Transverse colon (tissue), 4 donors: ENCODE data around the gene ADAM12. TPM values are rescaled to one million over a fixed set of nuclear protein-coding genes. Genes with fewer than 3 reads are reported as not detected.

Experiments used
- DNase-seq: peaks from one replicate; pipeline ENCODE4 v3.0.0-alpha.2; 2019
- H3K27ac ChIP-seq, 4 donors: fragments of 200-600 bp; sonication (generic); 2 replicates each; pipeline ENCODE4 v1.5.1; 2016 to 2018; ENCODE audit warnings: inconsistent platforms in 4 of 4
- H3K27me3 ChIP-seq: fragments of 200-600 bp; sonication (generic); 2 replicates; pipeline ENCODE4 v1.5.1; 2017; ENCODE audit warnings: inconsistent platforms
- H3K36me3 ChIP-seq, 4 donors: fragments of 200-600 bp; sonication (generic); 2 replicates each; pipeline ENCODE4 v1.5.1; 2017 to 2019; ENCODE audit warnings: inconsistent platforms in 4 of 4
- H3K4me1 ChIP-seq, 4 donors: fragments of 200-600 bp; sonication (generic); 2 replicates each; pipeline ENCODE4 v1.5.1; 2017 to 2020; ENCODE audit warnings: inconsistent platforms in 4 of 4
- H3K4me3 ChIP-seq, 4 donors: fragments of 200-600 bp; sonication (generic); 1 replicate in 1 of 4; 2 replicates in 3 of 4; pipeline versions ENCODE4 v1.5.1 to v1.6.1; 2017 to 2019; ENCODE audit warnings: inconsistent platforms in 4 of 4
- H3K9me3 ChIP-seq, 2 donors: fragments of 200-600 bp; sonication (generic); 2 replicates each; pipeline ENCODE4 v1.5.1; 2017 to 2019; ENCODE audit warnings: inconsistent platforms in 2 of 2
- CTCF ChIP-seq, 5 experiments: fragments of 200-600 bp in 3 of 5; fragments of 450-650 bp in 2 of 5; sonication (generic) in 3 of 5; IDR thresholded peaks; 1 replicate in 2 of 5; 2 replicates in 3 of 5; pipeline ENCODE4 v1.5.1; 2016 to 2017; ENCODE audit warnings: antibody characterized with exemption in 5 of 5, inconsistent platforms in 3 of 5, mild to moderate bottlenecking in 2 of 5, moderate library complexity in 1 of 5
- EP300 ChIP-seq: sonication (generic); formaldehyde crosslinking; IDR thresholded peaks from one replicate; pipeline ENCODE4 v1.6.1; 2017; ENCODE audit warnings: antibody characterized with exemption, low read depth
- POLR2A ChIP-seq: fragments of 450-650 bp; IDR thresholded peaks from one replicate; pipeline ENCODE4 v1.6.1; 2016; ENCODE audit warnings: antibody characterized with exemption, mild to moderate bottlenecking, moderate library complexity
- POLR2AphosphoS5 ChIP-seq, 3 donors: sonication (generic); formaldehyde crosslinking; IDR thresholded peaks; one replicate each; pipeline ENCODE4 v1.6.1; 2016; ENCODE audit warnings: antibody characterized with exemption in 3 of 3
- WGBS, 2 donors: methylation state at CpG; one replicate each; pipeline ENCODE4 v1.1.5; 2018; ENCODE audit warnings: low coverage in 1 of 2; 5-methylcytosine and 5-hydroxymethylcytosine counted together
- in situ Hi-C, 4 donors: fragments of 200-750 bp; cut with MboI; loops; one replicate each; pipeline versions ENCODE4 v1.15.0 to v1.15.1; 2017; ENCODE audit warnings: low sequenced_read_pairs in 3 of 4, low pct_ligation_motif_present in 1 of 4, low pct_unique_long_range_greater_than_20kb in 1 of 4
- intact Hi-C: fragments of 100-400 bp; cut with DNase I; formaldehyde crosslinking; loops from one replicate; pipeline ENCODE4 v1.15.1; 2023; ENCODE audit warnings: low total_unique reads
- total RNA-seq, 4 donors: library from RNA; depleted of rRNA; stranded (reverse); fragments of >200 nt; gene quantifications; one replicate each; pipeline ENCODE4 v1.1.0, GENCODE V29; 2016

Gene ADAM12
- total RNA-seq, 4 donors from 2014 or later = 0.14 to 2.2 (median 1.1) TPM; not detected in 1

- DNase-seq = no peak
- Histone ChIP-seq H3K4me1 (no peaks in the 10 kb centered on the region), H3K36me3 (no peaks in the 10 kb centered on the region), H3K27ac (no peak overlapping the region), H3K9me3 (no peaks in the 10 kb centered on the region), H3K27me3 (peaks cover 15% of the 10 kb centered on the region), H3K4me3 (no peak overlapping the region)
- no peak for TF ChIP-seq EP300
- no peak for TF ChIP-seq POLR2AphosphoS5 (IDR thresholded peaks at IDR 0.05)
- TF ChIP-seq POLR2A = no peak
- no peak for TF ChIP-seq CTCF (IDR thresholded peaks at IDR 0.05)
- 53 to 64% methylated on average over 6 to 11 of the region's 11 CpGs for WGBS, 2 donors
- intact Hi-C loops (no loop called here), in situ Hi-C loops (no loop called here)
Observed at GRCh38 chr10:126060261-126060931, 327.9 kb downstream of the ADAM12 start.

- Histone ChIP-seq H3K36me3 (no peaks in the 10 kb centered on the region), H3K27me3 (peaks cover 15% of the 10 kb centered on the region), H3K4me1 (no peaks in the 10 kb centered on the region), H3K27ac (no peak overlapping the region), H3K4me3 (no peak overlapping the region), H3K9me3 (no peaks in the 10 kb centered on the region)
- 23 to 46% methylated on average over 4 of the region's 4 CpGs for WGBS, 2 donors
- intact Hi-C loops = no loop called here
- no peak for TF ChIP-seq POLR2AphosphoS5 (IDR thresholded peaks at IDR 0.05)
- no peak for TF ChIP-seq POLR2A
- no peak for TF ChIP-seq CTCF (IDR thresholded peaks at IDR 0.05)
- TF ChIP-seq EP300 = no peak
- no peak for DNase-seq
- in situ Hi-C loops = no loop called here
Observed at GRCh38 chr10:126059076-126059826, 329.0 kb downstream of the ADAM12 start.

- H3K36me3 ChIP-seq = no peaks in the 10 kb centered on the region
- whole genome bisulfite sequencing, 2 donors = 20 to 41% methylated on average over 8 to 9 of the region's 9 CpGs
- H3K4me3 ChIP-seq = no peak overlapping the region
- no peak overlapping the region for H3K27ac ChIP-seq
- in situ Hi-C loops (no loop called here), intact Hi-C loops (no loop called here)
- peaks cover 15% of the 10 kb centered on the region for H3K27me3 ChIP-seq
- H3K4me1 ChIP-seq = no peaks in the 10 kb centered on the region
- DNase-seq = no peak
- TF ChIP-seq CTCF (IDR thresholded peaks at IDR 0.05) = no peak
- TF ChIP-seq EP300 = no peak
- TF ChIP-seq POLR2AphosphoS5 (IDR thresholded peaks at IDR 0.05) = no peak
- TF ChIP-seq POLR2A = no peak
- no peaks in the 10 kb centered on the region for H3K9me3 ChIP-seq
Observed at GRCh38 chr10:126058507-126058906, 329.8 kb downstream of the ADAM12 start.

- Histone ChIP-seq H3K9me3 (no peaks in the 10 kb centered on the region), H3K4me1 (no peaks in the 10 kb centered on the region), H3K27ac (no peak overlapping the region), H3K4me3 (no peak overlapping the region), H3K36me3 (no peaks in the 10 kb centered on the region), H3K27me3 (peaks cover 15% of the 10 kb centered on the region)
- in situ Hi-C loops = no loop called here
- no peak for DNase-seq
- TF ChIP-seq EP300 (no peak), POLR2A (no peak), CTCF (IDR thresholded peaks at IDR 0.05) (no peak), POLR2AphosphoS5 (IDR thresholded peaks at IDR 0.05) (no peak)
- 20 to 43% methylated on average over 2 to 6 of the region's 6 CpGs for WGBS, 2 donors
- intact Hi-C loops = no loop called here
Observed at GRCh38 chr10:126058104-126058503, 330.2 kb downstream of the ADAM12 start.
